Measurements from ENCODE around the gene ACLY.

ACLY gene

GRCh38 chr17:41956522-41956921 lies 37.8 kb upstream of the ACLY start:
- no peak for DNase-seq (ENCODE audit: low read depth)
- no peak for TF ChIP-seq CTCF (IDR thresholded peaks at IDR 0.05; ENCODE audit: insufficient read depth, low read depth, low read length, missing control alignments)
- no peak overlapping the region for H3K4me3 ChIP-seq (ENCODE audit: low read length)

GRCh38 chr17:41948762-41949460 lies 30.2 kb upstream of the ACLY start:
- DNase-seq (ENCODE audit: low read depth): no peak
- TF ChIP-seq CTCF (IDR thresholded peaks at IDR 0.05; ENCODE audit: insufficient read depth, low read depth, low read length, missing control alignments): no peak
- no peak overlapping the region for H3K4me3 ChIP-seq (ENCODE audit: low read length)

GRCh38 chr17:41944943-41945342 lies 26.2 kb upstream of the ACLY start:
- H3K4me3 ChIP-seq (ENCODE audit: low read length): no peak overlapping the region
- no peak for TF ChIP-seq CTCF (IDR thresholded peaks at IDR 0.05; ENCODE audit: insufficient read depth, low read depth, low read length, missing control alignments)
- no peak for DNase-seq (ENCODE audit: low read depth)

GRCh38 chr17:41943492-41943891 lies 24.7 kb upstream of the ACLY start:
- no peak overlapping the region for H3K4me3 ChIP-seq (ENCODE audit: low read length)
- no peak for TF ChIP-seq CTCF (IDR thresholded peaks at IDR 0.05; ENCODE audit: insufficient read depth, low read depth, low read length, missing control alignments)
- DNase-seq (ENCODE audit: low read depth): no peak

- TF ChIP-seq CTCF (IDR thresholded peaks at IDR 0.05; ENCODE audit: insufficient read depth, low read depth, low read length, missing control alignments): no peak
- DNase-seq (ENCODE audit: low read depth): no peak
- no peak overlapping the region for H3K4me3 ChIP-seq (ENCODE audit: low read length)
Measured at GRCh38 chr17:41942626-41943373, 24.0 kb upstream of the ACLY start.

GRCh38 chr17:41941168-41941567 lies 22.4 kb upstream of the ACLY start:
- no peak for TF ChIP-seq CTCF (IDR thresholded peaks at IDR 0.05; ENCODE audit: insufficient read depth, low read depth, low read length, missing control alignments)
- H3K4me3 ChIP-seq (ENCODE audit: low read length): no peak overlapping the region
- DNase-seq (ENCODE audit: low read depth): no peak

All from epithelial cell of esophagus (primary cell).